GM23338 (cell line): Measurements from ENCODE around the gene PTPN13. TPM values are rescaled to one million over a fixed set of nuclear protein-coding genes. Genes with fewer than 3 reads are reported as not detected.

Experiments
- ATAC-seq: fragments of 200-7000 bp; cut with Tn5 transposase; 3 replicates; pipeline ENCODE4 v1.9.1; 2020
- DNase-seq: peaks from one replicate; pipeline ENCODE4 v3.0.0-alpha.2; 2015; ENCODE audit warnings: low spot score
- H2AFZ ChIP-seq: fragments of 200-600 bp; sonication (generic); 2 replicates; pipeline ENCODE4 v1.8.0; 2016; ENCODE audit warnings: antibody characterized with exemption, mild to moderate bottlenecking, moderate library complexity
- H3F3A ChIP-seq: fragments of 200-600 bp; sonication (generic); replicated peaks from 2 replicates; pipeline ENCODE4 v1.8.0; 2017; ENCODE audit warnings: antibody characterized with exemption, mixed run types, low read depth
- H3K27ac ChIP-seq: fragments of 200-600 bp; sonication (generic); 2 replicates; pipeline ENCODE4 v1.6.1; 2016; ENCODE audit warnings: low read depth
- H3K27me3 ChIP-seq: fragments of 200-600 bp; sonication (generic); 2 replicates; pipeline ENCODE4 v1.8.0; 2016; ENCODE audit warnings: mild to moderate bottlenecking, mixed run types, moderate library complexity; ENCODE audit not compliant: insufficient read depth
- H3K36me3 ChIP-seq: fragments of 200-600 bp; sonication (generic); 2 replicates; pipeline ENCODE4 v1.8.0; 2016; ENCODE audit warnings: mild to moderate bottlenecking; ENCODE audit not compliant: insufficient read depth
- H3K4me1 ChIP-seq: fragments of 200-600 bp; sonication (generic); 2 replicates; pipeline ENCODE4 v1.8.0; 2016; ENCODE audit warnings: mild to moderate bottlenecking, moderate library complexity; ENCODE audit not compliant: insufficient read depth
- H3K4me2 ChIP-seq: fragments of 200-600 bp; sonication (generic); 2 replicates; pipeline ENCODE4 v1.7.1; 2017; ENCODE audit warnings: mixed run types
- H3K4me3 ChIP-seq: fragments of 200-600 bp; sonication (generic); 2 replicates; pipeline ENCODE4 v1.6.1; 2016; ENCODE audit warnings: mixed run types
- H3K79me2 ChIP-seq: fragments of 200-600 bp; sonication (generic); replicated peaks from 2 replicates; pipeline ENCODE4 v1.8.0; 2017; ENCODE audit warnings: mild to moderate bottlenecking; ENCODE audit not compliant: insufficient read depth
- H3K9me2 ChIP-seq: fragments of 200-600 bp; sonication (generic); 2 replicates; pipeline ENCODE4 v1.8.0; 2017; ENCODE audit not compliant: insufficient read depth
- H4K20me1 ChIP-seq: fragments of 200-600 bp; sonication (generic); replicated peaks from 2 replicates; pipeline ENCODE4 v1.8.0; 2017; ENCODE audit warnings: mild to moderate bottlenecking; ENCODE audit not compliant: insufficient read depth
- H3K27ac Mint-ChIP-seq: 2 replicates; pipeline ENCODE4 v1.8.0; 2020; ENCODE audit warnings: inconsistent platforms, mild to moderate bottlenecking, moderate library complexity, mixed read lengths
- H3K27me3 Mint-ChIP-seq: 3 replicates; pipeline ENCODE4 v1.8.0; 2022; ENCODE audit warnings: low read depth, mild to moderate bottlenecking, moderate library complexity, mixed read lengths, inconsistent platforms; ENCODE audit not compliant: insufficient read depth, poor library complexity
- H3K36me3 Mint-ChIP-seq: 3 replicates; pipeline ENCODE4 v1.8.0; 2021; ENCODE audit warnings: low read depth, mild to moderate bottlenecking, inconsistent platforms, moderate library complexity, mixed read lengths
- H3K4me1 Mint-ChIP-seq: 3 replicates; pipeline ENCODE4 v1.8.0; 2020; ENCODE audit warnings: mild to moderate bottlenecking, inconsistent platforms, mixed read lengths
- H3K4me3 Mint-ChIP-seq: 3 replicates; pipeline ENCODE4 v1.8.0; 2021; ENCODE audit warnings: moderate library complexity, mild to moderate bottlenecking, inconsistent platforms, mixed read lengths
- H3K9me3 Mint-ChIP-seq: 3 replicates; pipeline ENCODE4 v1.8.0; 2020; ENCODE audit warnings: moderate library complexity, mild to moderate bottlenecking, inconsistent platforms, mixed read lengths
- CREB1 ChIP-seq: fragments of 250-450 bp; sonication (Bioruptor Pico); IDR thresholded peaks from 2 replicates; pipeline ENCODE4 v1.5.0; 2020; ENCODE audit warnings: low read depth, mild to moderate bottlenecking, moderate library complexity
- ETS1 ChIP-seq: IDR thresholded peaks from 2 replicates; pipeline ENCODE4 v1.6.1; 2016; ENCODE audit warnings: antibody characterized with exemption
- EZH2 ChIP-seq: fragments of 200-600 bp; sonication (generic); IDR thresholded peaks from one replicate; pipeline ENCODE4 v1.8.0; 2017; ENCODE audit warnings: antibody characterized with exemption, mild to moderate bottlenecking, low read depth; ENCODE audit not compliant: unreplicated experiment
- EZH2phosphoT487 ChIP-seq: fragments of 200-600 bp; sonication (generic); IDR thresholded peaks from one replicate; pipeline ENCODE4 v1.8.1; 2018; ENCODE audit warnings: antibody characterized with exemption; ENCODE audit not compliant: unreplicated experiment
- NANOG ChIP-seq: IDR thresholded peaks from 2 replicates; pipeline ENCODE4 v1.6.1; 2016; ENCODE audit warnings: antibody characterized with exemption, borderline replicate concordance
- STAT1 ChIP-seq: IDR thresholded peaks from one replicate; pipeline ENCODE4 v1.6.1; 2016; ENCODE audit warnings: antibody characterized with exemption; ENCODE audit not compliant: unreplicated experiment
- ZNF114 ChIP-seq: fragments of 250-450 bp; sonication (Bioruptor Pico); IDR thresholded peaks from 2 replicates; pipeline ENCODE4 v1.5.0; 2020; ENCODE audit warnings: mild to moderate bottlenecking, moderate library complexity
- ZNF331 ChIP-seq: fragments of 250-450 bp; sonication (Bioruptor Pico); IDR thresholded peaks from 2 replicates; pipeline ENCODE4 v1.5.0; 2020; ENCODE audit warnings: low read depth, mild to moderate bottlenecking, moderate library complexity
- ZNF462 ChIP-seq: fragments of 250-450 bp; sonication (Bioruptor Pico); IDR thresholded peaks from 2 replicates; pipeline ENCODE4 v1.5.0; 2020; ENCODE audit warnings: mild to moderate bottlenecking, moderate library complexity
- polyA plus RNA-seq: library from polyadenylated mRNA; unstranded; fragments of >200 nt; fragmentation: Nextera tagmentation; extraction: Ambion mirVana; gene quantifications from 2 replicates; pipeline ENCODE4 v1.2.1, GENCODE V29; 2016
- total RNA-seq: library from RNA; depleted of rRNA; stranded (reverse); fragments of >200 nt; shearing (Covaris generic); gene quantifications from 2 replicates; pipeline ENCODE4 v1.2.3, GENCODE V29; 2014
- TF ChIP-seq, protein P1 (sequence below): IDR thresholded peaks from one replicate; pipeline ENCODE4 v1.6.1; 2018; ENCODE audit warnings: antibody characterized with exemption; ENCODE audit not compliant: unreplicated experiment
- TF ChIP-seq, protein P2 (sequence below), 2 experiments: fragments of 200-600 bp in 1 of 2; sonication (generic) in 1 of 2; conservative IDR thresholded peaks; 2 replicates each; pipeline versions ENCODE4 v1.5.1 to v1.6.1; 2016 to 2017; ENCODE audit warnings: antibody characterized with exemption in 2 of 2, low read depth in 2 of 2, mild to moderate bottlenecking in 2 of 2, moderate library complexity in 1 of 2

Gene PTPN13
- total and polyA plus RNA-seq, 2 experiments from 2014 or later = 12.6 to 49.9 TPM

DNA sequence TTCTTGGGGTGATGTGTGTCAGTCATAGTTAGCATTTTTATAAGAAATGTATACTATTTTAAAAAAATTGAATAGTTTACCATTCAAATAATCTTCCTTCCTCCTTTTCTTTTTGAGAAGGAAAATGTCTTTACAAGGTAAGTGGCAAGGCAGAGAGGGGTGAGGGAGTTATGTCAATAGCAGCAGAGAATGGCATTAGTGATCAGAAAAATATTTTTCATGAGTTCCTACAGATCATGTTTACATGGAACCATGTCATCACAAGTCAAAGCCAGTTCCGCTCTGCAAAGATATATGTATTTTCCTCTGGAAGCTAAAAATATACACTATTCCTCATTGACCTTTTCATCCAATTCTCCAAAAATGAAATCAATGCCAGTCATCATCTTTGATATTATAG lies 67.3 kb downstream of the PTPN13 start:
- no peaks in the 10 kb centered on the region for H3F3A ChIP-seq
- no peak overlapping the region for H3K27ac Mint-ChIP-seq
- no peaks in the 10 kb centered on the region for H4K20me1 ChIP-seq
- H3K9me3 Mint-ChIP-seq = peaks cover 17% of the 10 kb centered on the region
- peaks cover 13% of the 10 kb centered on the region for H3K4me1 Mint-ChIP-seq
- H3K4me3 ChIP-seq = no peak overlapping the region
- peaks cover 21% of the 10 kb centered on the region for H3K36me3 Mint-ChIP-seq
- no peaks in the 10 kb centered on the region for H3K9me2 ChIP-seq
- DNase-seq = no peak
- H3K27me3 Mint-ChIP-seq = peaks cover 3% of the 10 kb centered on the region
- H3K27ac ChIP-seq = no peak overlapping the region
- H3K36me3 ChIP-seq = no peaks in the 10 kb centered on the region
- H3K79me2 ChIP-seq = no peaks in the 10 kb centered on the region
- H3K4me3 Mint-ChIP-seq = no peak overlapping the region
- H3K4me2 ChIP-seq = no peak overlapping the region
- H3K4me1 ChIP-seq = no peaks in the 10 kb centered on the region; the same call in 1 of the 2 replicates
- no peaks in the 10 kb centered on the region for H3K27me3 ChIP-seq
- no peak for TF ChIP-seq EZH2
- TF ChIP-seq, protein P1, sequence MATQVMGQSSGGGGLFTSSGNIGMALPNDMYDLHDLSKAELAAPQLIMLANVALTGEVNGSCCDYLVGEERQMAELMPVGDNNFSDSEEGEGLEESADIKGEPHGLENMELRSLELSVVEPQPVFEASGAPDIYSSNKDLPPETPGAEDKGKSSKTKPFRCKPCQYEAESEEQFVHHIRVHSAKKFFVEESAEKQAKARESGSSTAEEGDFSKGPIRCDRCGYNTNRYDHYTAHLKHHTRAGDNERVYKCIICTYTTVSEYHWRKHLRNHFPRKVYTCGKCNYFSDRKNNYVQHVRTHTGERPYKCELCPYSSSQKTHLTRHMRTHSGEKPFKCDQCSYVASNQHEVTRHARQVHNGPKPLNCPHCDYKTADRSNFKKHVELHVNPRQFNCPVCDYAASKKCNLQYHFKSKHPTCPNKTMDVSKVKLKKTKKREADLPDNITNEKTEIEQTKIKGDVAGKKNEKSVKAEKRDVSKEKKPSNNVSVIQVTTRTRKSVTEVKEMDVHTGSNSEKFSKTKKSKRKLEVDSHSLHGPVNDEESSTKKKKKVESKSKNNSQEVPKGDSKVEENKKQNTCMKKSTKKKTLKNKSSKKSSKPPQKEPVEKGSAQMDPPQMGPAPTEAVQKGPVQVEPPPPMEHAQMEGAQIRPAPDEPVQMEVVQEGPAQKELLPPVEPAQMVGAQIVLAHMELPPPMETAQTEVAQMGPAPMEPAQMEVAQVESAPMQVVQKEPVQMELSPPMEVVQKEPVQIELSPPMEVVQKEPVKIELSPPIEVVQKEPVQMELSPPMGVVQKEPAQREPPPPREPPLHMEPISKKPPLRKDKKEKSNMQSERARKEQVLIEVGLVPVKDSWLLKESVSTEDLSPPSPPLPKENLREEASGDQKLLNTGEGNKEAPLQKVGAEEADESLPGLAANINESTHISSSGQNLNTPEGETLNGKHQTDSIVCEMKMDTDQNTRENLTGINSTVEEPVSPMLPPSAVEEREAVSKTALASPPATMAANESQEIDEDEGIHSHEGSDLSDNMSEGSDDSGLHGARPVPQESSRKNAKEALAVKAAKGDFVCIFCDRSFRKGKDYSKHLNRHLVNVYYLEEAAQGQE = no peak
- no peak for TF ChIP-seq EZH2phosphoT487
- TF ChIP-seq, protein P2, sequence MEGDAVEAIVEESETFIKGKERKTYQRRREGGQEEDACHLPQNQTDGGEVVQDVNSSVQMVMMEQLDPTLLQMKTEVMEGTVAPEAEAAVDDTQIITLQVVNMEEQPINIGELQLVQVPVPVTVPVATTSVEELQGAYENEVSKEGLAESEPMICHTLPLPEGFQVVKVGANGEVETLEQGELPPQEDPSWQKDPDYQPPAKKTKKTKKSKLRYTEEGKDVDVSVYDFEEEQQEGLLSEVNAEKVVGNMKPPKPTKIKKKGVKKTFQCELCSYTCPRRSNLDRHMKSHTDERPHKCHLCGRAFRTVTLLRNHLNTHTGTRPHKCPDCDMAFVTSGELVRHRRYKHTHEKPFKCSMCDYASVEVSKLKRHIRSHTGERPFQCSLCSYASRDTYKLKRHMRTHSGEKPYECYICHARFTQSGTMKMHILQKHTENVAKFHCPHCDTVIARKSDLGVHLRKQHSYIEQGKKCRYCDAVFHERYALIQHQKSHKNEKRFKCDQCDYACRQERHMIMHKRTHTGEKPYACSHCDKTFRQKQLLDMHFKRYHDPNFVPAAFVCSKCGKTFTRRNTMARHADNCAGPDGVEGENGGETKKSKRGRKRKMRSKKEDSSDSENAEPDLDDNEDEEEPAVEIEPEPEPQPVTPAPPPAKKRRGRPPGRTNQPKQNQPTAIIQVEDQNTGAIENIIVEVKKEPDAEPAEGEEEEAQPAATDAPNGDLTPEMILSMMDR (conservative IDR thresholded peaks at IDR 0.05; ENCODE audit: low read depth in 2 of 2) = no peak
- no peak for TF ChIP-seq STAT1
- TF ChIP-seq NANOG = no peak
- TF ChIP-seq ETS1 = no peak
- TF ChIP-seq ZNF462 (CRISPR knock-in tag) = no peak
- no peak for TF ChIP-seq CREB1 (CRISPR knock-in tag)
- no peak for TF ChIP-seq ZNF114 (CRISPR knock-in tag)
- no peak for TF ChIP-seq ZNF331 (CRISPR knock-in tag)
- no peak for ATAC-seq
- no peak overlapping the region for H2AFZ ChIP-seq
